Measurements from ENCODE around the gene ZP1. TPM values are rescaled to one million over a fixed set of nuclear protein-coding genes. Genes with fewer than 3 reads are reported as not detected.

The ZP1 gene
- total RNA-seq, 2 experiments from 2014 or later = not detected

Other genes with a start within 250 kb of the ZP1 start
- gene MS4A8, start 167.9 kb upstream of the ZP1 start, total RNA-seq = not detected
- gene MS4A18, start 142.8 kb upstream of the ZP1 start, total RNA-seq = not detected
- gene MS4A15, start 110.7 kb upstream of the ZP1 start, total RNA-seq = not detected
- gene MS4A10, start 82.2 kb upstream of the ZP1 start, total RNA-seq = not detected
- gene CCDC86, start 25.4 kb upstream of the ZP1 start, total RNA-seq = 10 to 100 TPM; 94.4 to 96.3 TPM
- gene PTGDR2, start 11.6 kb upstream of the ZP1 start, total RNA-seq = under 1 TPM; 0.12 to 0.16 TPM
- 100 to 1,000 TPM; 209 to 213 TPM for gene PRPF19, start 39.0 kb downstream of the ZP1 start, total RNA-seq
- gene TMEM109, start 46.6 kb downstream of the ZP1 start, total RNA-seq = 100 to 1,000 TPM; 109 to 113 TPM
- 1 to 10 TPM; 1.3 to 1.4 TPM for gene TMEM132A, start 56.9 kb downstream of the ZP1 start, total RNA-seq
- 1 to 10 TPM; 6.3 to 6.9 TPM for gene SLC15A3, start 84.6 kb downstream of the ZP1 start, total RNA-seq
- 100 to 1,000 TPM; 167 to 169 TPM for gene CD6, start 104.1 kb downstream of the ZP1 start, total RNA-seq
- gene CD5, start 234.9 kb downstream of the ZP1 start, total RNA-seq = 100 to 1,000 TPM; 196 to 197 TPM

Data from activated naive CD8-positive, alpha-beta T cell treated with anti-CD3 and anti-CD28 coated beads for 36 hours (primary cell).